ENCODE measurements around the gene TPST1.
"Not testable (repeated sequence)": the region's sequence is repeated elsewhere in the genome, so short reads cannot be mapped to it uniquely, and the experiment has no call there.

DNA sequence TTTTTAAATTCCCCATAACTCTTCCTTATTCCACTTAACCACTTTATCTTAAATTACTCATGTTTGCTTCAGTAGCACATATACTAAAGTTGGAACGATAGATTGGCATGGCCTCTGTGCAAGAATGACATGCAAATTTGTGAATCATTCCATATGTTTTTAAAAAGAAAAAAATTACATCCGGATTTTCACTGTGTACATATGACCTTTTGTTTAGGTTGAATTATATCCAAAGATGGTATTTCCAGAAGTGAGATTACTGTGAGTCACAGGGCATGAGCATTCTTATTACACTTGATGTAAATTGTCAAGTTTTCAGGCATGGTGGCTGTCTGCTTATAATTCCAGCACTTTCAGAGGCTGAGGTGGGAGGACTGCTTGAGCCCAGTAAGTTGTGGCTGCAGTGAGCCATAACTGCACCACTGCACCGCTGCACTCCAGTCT is 190.0 kb downstream of the TPST1 start:
- TF ChIP-seq, protein P1, sequence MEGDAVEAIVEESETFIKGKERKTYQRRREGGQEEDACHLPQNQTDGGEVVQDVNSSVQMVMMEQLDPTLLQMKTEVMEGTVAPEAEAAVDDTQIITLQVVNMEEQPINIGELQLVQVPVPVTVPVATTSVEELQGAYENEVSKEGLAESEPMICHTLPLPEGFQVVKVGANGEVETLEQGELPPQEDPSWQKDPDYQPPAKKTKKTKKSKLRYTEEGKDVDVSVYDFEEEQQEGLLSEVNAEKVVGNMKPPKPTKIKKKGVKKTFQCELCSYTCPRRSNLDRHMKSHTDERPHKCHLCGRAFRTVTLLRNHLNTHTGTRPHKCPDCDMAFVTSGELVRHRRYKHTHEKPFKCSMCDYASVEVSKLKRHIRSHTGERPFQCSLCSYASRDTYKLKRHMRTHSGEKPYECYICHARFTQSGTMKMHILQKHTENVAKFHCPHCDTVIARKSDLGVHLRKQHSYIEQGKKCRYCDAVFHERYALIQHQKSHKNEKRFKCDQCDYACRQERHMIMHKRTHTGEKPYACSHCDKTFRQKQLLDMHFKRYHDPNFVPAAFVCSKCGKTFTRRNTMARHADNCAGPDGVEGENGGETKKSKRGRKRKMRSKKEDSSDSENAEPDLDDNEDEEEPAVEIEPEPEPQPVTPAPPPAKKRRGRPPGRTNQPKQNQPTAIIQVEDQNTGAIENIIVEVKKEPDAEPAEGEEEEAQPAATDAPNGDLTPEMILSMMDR (IDR thresholded peaks at IDR 0.05) = not testable (repeated sequence)
- TF ChIP-seq TCF7 (CRISPR knock-in tag; IDR thresholded peaks at IDR 0.05; ENCODE audit: low read depth) = not testable (repeated sequence)
